Neuronal stem cell (in vitro differentiated cells): ENCODE results near the gene MGLL.

Source experiments
- DNase-seq: peaks from one replicate; pipeline ENCODE4 v3.0.0-alpha.2; 2013; ENCODE audit warnings: low spot score
- H2AFZ ChIP-seq: one replicate; pipeline ENCODE4 v1.6.1; 2013; ENCODE audit warnings: mild to moderate bottlenecking, low read length, inconsistent platforms
- H2AK5ac ChIP-seq: 2 replicates; pipeline ENCODE4 v1.6.1; 2013; ENCODE audit warnings: low read depth, mild to moderate bottlenecking, inconsistent platforms, low read length, moderate library complexity, mixed read lengths
- H2BK120ac ChIP-seq: 2 replicates; pipeline ENCODE4 v1.6.1; 2013; ENCODE audit warnings: low read depth, mild to moderate bottlenecking, inconsistent platforms, low read length, moderate library complexity, mixed read lengths
- H2BK12ac ChIP-seq: one replicate; pipeline ENCODE4 v1.6.1; 2013; ENCODE audit warnings: low read length, inconsistent platforms
- H2BK15ac ChIP-seq: 2 replicates; pipeline ENCODE4 v1.6.1; 2013; ENCODE audit warnings: mild to moderate bottlenecking, low read length, inconsistent platforms, mixed read lengths
- H2BK5ac ChIP-seq: one replicate; pipeline ENCODE4 v1.6.1; 2013; ENCODE audit warnings: inconsistent platforms, mild to moderate bottlenecking, low read length, moderate library complexity
- H3K14ac ChIP-seq: one replicate; pipeline ENCODE4 v1.6.1; 2013; ENCODE audit warnings: low read length, inconsistent platforms
- H3K18ac ChIP-seq: 2 replicates; pipeline ENCODE4 v1.6.1; 2013; ENCODE audit warnings: low read length, inconsistent platforms
- H3K23ac ChIP-seq: 2 replicates; pipeline ENCODE4 v1.6.1; 2013; ENCODE audit warnings: low read depth, mild to moderate bottlenecking, mixed read lengths, low read length, inconsistent platforms; ENCODE audit not compliant: poor library complexity
- H3K27ac ChIP-seq: replicated peaks from 3 replicates; pipeline ENCODE4 v1.5.1; 2013; ENCODE audit warnings: low read length, inconsistent platforms
- H3K27me3 ChIP-seq, 3 experiments: 2 replicates each; pipeline ENCODE4 v1.6.1; 2013; ENCODE audit warnings: low read length in 3 of 3, mild to moderate bottlenecking in 2 of 3, inconsistent platforms in 1 of 3, low read depth in 1 of 3, mixed read lengths in 1 of 3, moderate library complexity in 1 of 3; ENCODE audit not compliant: control insufficient read depth in 3 of 3, insufficient read depth in 3 of 3
- H3K36me3 ChIP-seq, 2 donors: replicated peaks in 1 of 2; 2 replicates each; pipeline ENCODE4 v1.6.1; 2013; ENCODE audit warnings: low read length in 2 of 2; ENCODE audit not compliant: control insufficient read depth in 2 of 2, insufficient read depth in 2 of 2
- H3K4ac ChIP-seq: 2 replicates; pipeline ENCODE4 v1.6.1; 2013; ENCODE audit warnings: inconsistent platforms, mild to moderate bottlenecking, low read length, moderate library complexity
- H3K4me1 ChIP-seq, 2 donors: 1 replicate in 1 of 2; 2 replicates in 1 of 2; pipeline ENCODE4 v1.6.1; 2013; ENCODE audit warnings: low read length in 2 of 2, low read depth in 1 of 2; ENCODE audit not compliant: control insufficient read depth in 2 of 2, insufficient read depth in 1 of 2
- H3K4me2 ChIP-seq: one replicate; pipeline ENCODE4 v1.6.1; 2013; ENCODE audit warnings: mild to moderate bottlenecking, low read length, inconsistent platforms; ENCODE audit not compliant: insufficient read depth, poor library complexity, severe bottlenecking
- H3K4me3 ChIP-seq, 2 donors: 2 replicates each; pipeline ENCODE4 v1.5.1; 2013; ENCODE audit warnings: low read length in 2 of 2, mild to moderate bottlenecking in 2 of 2, inconsistent platforms in 1 of 2, moderate library complexity in 1 of 2
- H3K79me1 ChIP-seq: one replicate; pipeline ENCODE4 v1.6.1; 2013; ENCODE audit warnings: low read depth, mild to moderate bottlenecking, inconsistent platforms, low read length, moderate library complexity
- H3K9ac ChIP-seq: one replicate; pipeline ENCODE4 v1.6.1; 2013; ENCODE audit warnings: mild to moderate bottlenecking, low read depth, low read length, inconsistent platforms; ENCODE audit not compliant: poor library complexity
- H3K9me3 ChIP-seq, 2 donors: replicated peaks in 1 of 2; 2 replicates each; pipeline versions ENCODE3 to v1.6.1; 2013; ENCODE audit warnings: low read length in 2 of 2, mild to moderate bottlenecking in 2 of 2, inconsistent platforms in 1 of 2, low read depth in 1 of 2, mixed read lengths in 1 of 2, moderate library complexity in 1 of 2; ENCODE audit not compliant: control insufficient read depth in 2 of 2, insufficient read depth in 1 of 2
- H4K8ac ChIP-seq: one replicate; pipeline ENCODE4 v1.6.1; 2013; ENCODE audit warnings: low read depth, mild to moderate bottlenecking, inconsistent platforms, low read length, moderate library complexity
- H4K91ac ChIP-seq: one replicate; pipeline ENCODE4 v1.6.1; 2013; ENCODE audit warnings: low read length, low read depth, mild to moderate bottlenecking, inconsistent platforms; ENCODE audit not compliant: poor library complexity
- WGBS, 2 donors: extraction: QIAGEN DNeasy Blood & Tissue Kit; methylation state at CpG; one replicate each; pipeline ENCODE4 v1.1.7; 2013; ENCODE audit warnings: missing lambda C conversion rate in 2 of 2, mixed read lengths in 1 of 2; ENCODE audit not compliant: insufficient read length in 2 of 2, insufficient replicate concordance in 1 of 2; ENCODE audit errors: extremely low coverage in 2 of 2; 5-methylcytosine and 5-hydroxymethylcytosine counted together

Gene MGLL

GRCh38 chr3:127639173-127640041 lies 182.9 kb downstream of the MGLL start:
- no peak overlapping the region for H2AFZ ChIP-seq
- H3K23ac ChIP-seq, result no peak overlapping the region
- H2BK5ac ChIP-seq, result no peak overlapping the region
- no peak overlapping the region for H3K4me2 ChIP-seq
- H3K9me3 ChIP-seq, result no peaks in the 10 kb centered on the region
- H3K4ac ChIP-seq, result no peak overlapping the region
- H3K27ac ChIP-seq, result no peak overlapping the region
- H4K8ac ChIP-seq, result no peak overlapping the region
- no CpG with 5 or more reads among the region's 5 CpGs for WGBS, 2 donors
- H3K27me3 ChIP-seq, result no peaks in the 10 kb centered on the region
- no peak overlapping the region for H2BK120ac ChIP-seq
- no peak for DNase-seq
- H3K4me1 ChIP-seq, result no peaks in the 10 kb centered on the region
- H2BK15ac ChIP-seq, result no peak overlapping the region
- no peak overlapping the region for H4K91ac ChIP-seq
- no peak overlapping the region for H3K4me3 ChIP-seq
- H3K79me1 ChIP-seq, result no peaks in the 10 kb centered on the region
- H3K9ac ChIP-seq, result peak overlapping the region; percentile 36
- no peak overlapping the region for H2AK5ac ChIP-seq
- H3K14ac ChIP-seq, result peak overlapping the region; percentile 77
- H3K36me3 ChIP-seq, result peaks cover 2 to 45% of the 10 kb centered on the region in 2 donors
- no peak overlapping the region for H3K18ac ChIP-seq
- H2BK12ac ChIP-seq, result no peak overlapping the region
